ENCODE results near the gene MYO1B.

The MYO1B gene

DNA sequence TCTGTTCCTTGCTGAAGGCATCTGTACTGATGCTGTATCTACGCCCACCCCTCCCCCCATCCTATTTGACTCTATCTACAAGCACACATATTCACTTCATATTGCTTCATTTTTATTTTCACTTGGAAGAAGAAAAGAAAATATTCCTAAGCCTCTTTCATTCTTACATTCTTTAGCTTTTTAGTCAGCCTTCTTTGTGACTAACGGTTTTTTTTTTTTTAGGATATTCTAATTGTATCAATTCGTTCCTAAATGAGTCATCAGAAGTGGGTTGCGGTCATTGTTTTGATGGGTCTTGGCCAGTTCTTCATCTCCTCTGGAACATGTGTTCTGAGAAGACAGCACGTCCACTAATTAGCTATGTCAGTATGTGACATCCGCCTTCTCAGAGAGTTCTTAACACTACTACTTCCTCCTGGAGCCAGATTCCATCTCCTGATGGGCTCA, 88.7 kb downstream of the MYO1B start:
- no peak overlapping the region for H3K27ac ChIP-seq
- TF ChIP-seq, protein P1, sequence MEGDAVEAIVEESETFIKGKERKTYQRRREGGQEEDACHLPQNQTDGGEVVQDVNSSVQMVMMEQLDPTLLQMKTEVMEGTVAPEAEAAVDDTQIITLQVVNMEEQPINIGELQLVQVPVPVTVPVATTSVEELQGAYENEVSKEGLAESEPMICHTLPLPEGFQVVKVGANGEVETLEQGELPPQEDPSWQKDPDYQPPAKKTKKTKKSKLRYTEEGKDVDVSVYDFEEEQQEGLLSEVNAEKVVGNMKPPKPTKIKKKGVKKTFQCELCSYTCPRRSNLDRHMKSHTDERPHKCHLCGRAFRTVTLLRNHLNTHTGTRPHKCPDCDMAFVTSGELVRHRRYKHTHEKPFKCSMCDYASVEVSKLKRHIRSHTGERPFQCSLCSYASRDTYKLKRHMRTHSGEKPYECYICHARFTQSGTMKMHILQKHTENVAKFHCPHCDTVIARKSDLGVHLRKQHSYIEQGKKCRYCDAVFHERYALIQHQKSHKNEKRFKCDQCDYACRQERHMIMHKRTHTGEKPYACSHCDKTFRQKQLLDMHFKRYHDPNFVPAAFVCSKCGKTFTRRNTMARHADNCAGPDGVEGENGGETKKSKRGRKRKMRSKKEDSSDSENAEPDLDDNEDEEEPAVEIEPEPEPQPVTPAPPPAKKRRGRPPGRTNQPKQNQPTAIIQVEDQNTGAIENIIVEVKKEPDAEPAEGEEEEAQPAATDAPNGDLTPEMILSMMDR (conservative IDR thresholded peaks at IDR 0.05) = no peak

DNA sequence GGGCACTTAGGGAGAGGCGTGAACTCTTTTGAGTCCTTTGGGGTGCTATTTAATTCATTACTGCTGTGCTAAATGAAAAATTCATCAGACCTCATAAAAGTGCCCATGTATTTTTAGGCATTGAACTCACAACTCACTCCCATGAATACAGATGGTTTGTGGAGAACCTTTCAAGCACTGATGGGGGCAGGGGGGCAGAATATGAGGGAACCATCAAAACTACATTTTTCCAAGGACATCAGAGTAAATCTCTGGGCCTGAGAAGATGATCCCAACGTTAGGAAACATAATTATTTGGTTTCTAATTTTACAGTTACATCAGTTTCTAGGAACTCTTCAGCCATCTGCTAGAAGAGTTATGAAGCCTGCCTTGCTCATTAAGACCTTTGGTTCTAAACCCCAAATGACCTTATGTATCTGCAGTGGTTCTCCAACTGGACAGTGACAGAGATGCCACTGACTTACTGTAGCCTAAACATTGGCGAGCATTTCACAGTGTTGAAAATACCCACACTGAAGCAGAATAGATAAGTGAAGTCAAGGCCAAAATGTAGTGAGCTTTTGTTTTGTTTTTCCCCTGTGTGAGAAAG, 90.8 kb downstream of the MYO1B start:
- H3K27ac ChIP-seq = no peak overlapping the region
- TF ChIP-seq, protein P1 (conservative IDR thresholded peaks at IDR 0.05) = no peak

DNA sequence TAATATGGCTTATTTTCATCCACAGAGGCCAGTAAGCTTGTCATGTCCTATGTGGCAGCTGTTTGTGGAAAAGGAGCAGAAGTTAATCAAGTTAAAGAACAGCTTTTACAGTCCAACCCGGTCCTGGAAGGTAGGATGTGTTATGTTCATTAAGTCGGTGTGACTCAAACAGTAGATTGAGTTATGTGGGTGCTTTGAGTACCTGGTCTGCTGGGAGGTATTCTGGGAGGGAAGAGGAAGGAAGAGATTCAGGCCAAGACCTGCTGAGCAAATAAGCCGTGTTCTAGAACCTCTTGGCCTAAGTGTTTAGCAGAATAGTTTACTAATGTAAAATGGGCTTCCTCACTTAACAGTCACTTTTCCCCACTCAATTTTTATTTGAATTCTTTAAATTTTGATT, 96.2 kb downstream of the MYO1B start:
- no peak overlapping the region for H3K27ac ChIP-seq
- TF ChIP-seq, protein P1 (conservative IDR thresholded peaks at IDR 0.05) = no peak

DNA sequence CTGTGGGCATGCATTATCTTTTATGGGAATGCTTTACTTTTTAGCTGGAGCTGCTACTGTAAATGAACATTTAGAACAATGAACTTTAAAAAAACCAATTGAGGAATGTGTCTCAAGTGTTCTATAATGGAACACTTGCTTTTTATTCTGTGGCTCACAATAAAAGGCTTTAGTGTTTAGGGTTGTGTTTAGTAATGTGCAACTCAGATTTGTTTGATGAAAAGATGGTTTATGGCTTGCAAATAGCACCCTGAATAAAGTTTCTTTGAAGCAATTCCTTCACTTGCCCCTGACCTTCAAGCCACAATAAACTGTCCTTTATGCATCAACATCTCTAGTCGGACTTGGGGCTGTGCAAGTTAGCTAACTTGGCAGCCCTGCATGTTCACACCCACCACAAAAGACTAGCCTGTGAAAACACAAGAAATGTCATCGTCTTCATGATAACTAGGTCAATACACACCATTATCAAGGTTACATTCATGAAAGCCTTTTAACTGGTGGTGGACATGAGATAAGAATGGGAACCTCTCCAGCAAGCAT, 98.7 kb downstream of the MYO1B start:
- TF ChIP-seq, protein P1 (conservative IDR thresholded peaks at IDR 0.05) = no peak
- no peak overlapping the region for H3K27ac ChIP-seq

DNA sequence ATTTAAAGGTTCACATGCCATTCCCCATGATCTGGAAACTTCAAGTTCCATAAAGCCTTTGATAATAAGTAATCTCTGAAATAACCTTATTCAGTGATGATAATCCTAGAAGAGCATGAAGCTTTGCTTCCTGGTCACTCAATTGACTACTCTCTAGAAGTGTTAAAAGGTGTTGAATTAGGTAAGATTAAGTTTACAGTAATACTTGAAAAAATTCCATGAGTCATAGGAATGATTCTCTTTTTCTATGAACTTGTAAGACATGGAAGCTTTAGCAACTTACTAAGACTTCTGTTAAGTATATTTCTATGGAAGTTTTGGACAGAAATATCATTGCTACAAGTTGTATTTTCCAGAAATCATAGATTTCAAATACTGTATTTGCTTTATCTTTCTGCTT, 100.6 kb downstream of the MYO1B start:
- TF ChIP-seq, protein P1 (conservative IDR thresholded peaks at IDR 0.05) = no peak
- no peak overlapping the region for H3K27ac ChIP-seq

DNA sequence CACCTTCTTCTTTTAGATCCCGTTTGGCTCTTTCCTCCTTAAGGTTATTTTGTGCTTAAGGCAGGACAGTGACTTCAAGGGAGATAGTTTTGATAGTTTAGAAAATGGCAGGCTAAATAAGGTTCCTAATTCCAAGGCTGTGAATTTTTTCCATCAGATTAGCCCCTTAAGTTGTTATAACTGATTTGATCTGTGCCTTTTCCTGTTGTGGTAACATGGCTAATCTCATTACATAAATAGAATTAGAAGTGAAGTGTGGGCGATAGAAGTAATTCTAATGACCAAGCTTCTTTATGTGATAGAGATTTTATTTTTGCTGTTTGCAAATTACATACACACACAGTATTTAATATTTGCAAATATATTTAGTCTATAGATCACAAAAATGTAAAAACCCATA, 102.0 kb downstream of the MYO1B start:
- no peak overlapping the region for H3K27ac ChIP-seq

DNA sequence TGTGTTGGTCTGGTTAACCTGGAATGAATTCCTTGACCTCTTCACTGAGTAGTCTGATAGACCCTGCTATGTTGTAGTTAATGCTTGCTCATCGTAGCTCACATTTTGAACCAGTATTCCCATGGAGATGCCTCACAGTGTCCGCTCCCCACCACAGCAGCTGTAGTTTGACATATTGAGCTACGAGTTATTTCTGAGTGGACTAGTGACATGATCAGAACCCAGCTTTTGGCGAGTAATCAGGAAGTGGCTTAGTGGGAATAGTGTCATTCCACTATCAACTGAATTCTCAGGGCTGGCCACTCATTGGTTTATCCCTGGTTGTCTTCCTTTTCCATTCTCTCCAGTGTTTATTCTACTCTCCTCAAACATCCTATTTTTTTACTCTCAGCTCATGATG, 102.7 kb downstream of the MYO1B start:
- TF ChIP-seq, protein P1 (conservative IDR thresholded peaks at IDR 0.05) = no peak

More for the DNA sequence above, 102.0 kb downstream of the MYO1B start:
- TF ChIP-seq, protein P1 (conservative IDR thresholded peaks at IDR 0.05) = no peak

More for the DNA sequence above, 102.7 kb downstream of the MYO1B start:
- H3K27ac ChIP-seq = no peak overlapping the region
